Measurements from ENCODE around the gene SMPD3. TPM values are rescaled to one million over a fixed set of nuclear protein-coding genes. Genes with fewer than 3 reads are reported as not detected.

The SMPD3 gene
- total RNA-seq, 1 donor from 2014 or later = 0.16 TPM

DNA sequence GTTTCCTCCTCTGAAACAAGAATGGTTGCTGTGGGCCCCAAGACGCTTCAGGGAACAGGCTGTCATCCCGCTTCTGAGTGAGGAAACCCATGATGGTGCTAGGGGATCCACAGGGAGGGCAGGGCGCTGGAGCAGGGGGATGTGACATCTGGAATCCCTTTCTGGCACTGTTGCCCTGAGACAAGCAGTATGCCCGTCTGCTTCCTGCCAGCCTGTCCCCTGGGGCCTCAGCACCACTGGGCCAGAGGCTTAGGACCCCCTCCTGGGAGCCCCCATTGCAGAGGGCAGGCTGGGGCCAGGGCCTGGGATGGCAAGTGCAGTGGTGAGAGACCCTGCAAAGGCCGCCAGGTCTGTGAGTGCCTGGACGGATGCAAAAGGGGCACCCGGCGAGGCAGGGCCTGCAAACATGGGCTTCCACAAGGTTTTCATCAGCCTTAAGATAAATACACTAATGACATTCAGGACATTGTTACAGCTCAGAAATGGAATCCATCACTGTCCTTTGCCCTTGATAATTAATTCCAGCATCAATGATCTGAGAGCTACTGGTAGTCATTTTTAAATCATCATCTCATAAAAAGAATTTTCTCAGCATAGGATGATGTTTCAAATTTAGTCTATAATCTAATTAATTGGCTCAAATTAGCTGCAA lies 85.9 kb downstream of the SMPD3 start:
- Histone ChIP-seq H3K36me3 (peaks cover 22% of the 10 kb centered on the region), H3K4me1 (no peaks in the 10 kb centered on the region), H3K27me3 (ENCODE audit: low read depth) (peaks cover 22% of the 10 kb centered on the region), H3K4me3 (no peak overlapping the region), H3K9me3 (replicated peaks) (no peaks in the 10 kb centered on the region), H3K27ac (replicated peaks) (no peak overlapping the region)
- no peak for DNase-seq
- TF ChIP-seq, protein P1, sequence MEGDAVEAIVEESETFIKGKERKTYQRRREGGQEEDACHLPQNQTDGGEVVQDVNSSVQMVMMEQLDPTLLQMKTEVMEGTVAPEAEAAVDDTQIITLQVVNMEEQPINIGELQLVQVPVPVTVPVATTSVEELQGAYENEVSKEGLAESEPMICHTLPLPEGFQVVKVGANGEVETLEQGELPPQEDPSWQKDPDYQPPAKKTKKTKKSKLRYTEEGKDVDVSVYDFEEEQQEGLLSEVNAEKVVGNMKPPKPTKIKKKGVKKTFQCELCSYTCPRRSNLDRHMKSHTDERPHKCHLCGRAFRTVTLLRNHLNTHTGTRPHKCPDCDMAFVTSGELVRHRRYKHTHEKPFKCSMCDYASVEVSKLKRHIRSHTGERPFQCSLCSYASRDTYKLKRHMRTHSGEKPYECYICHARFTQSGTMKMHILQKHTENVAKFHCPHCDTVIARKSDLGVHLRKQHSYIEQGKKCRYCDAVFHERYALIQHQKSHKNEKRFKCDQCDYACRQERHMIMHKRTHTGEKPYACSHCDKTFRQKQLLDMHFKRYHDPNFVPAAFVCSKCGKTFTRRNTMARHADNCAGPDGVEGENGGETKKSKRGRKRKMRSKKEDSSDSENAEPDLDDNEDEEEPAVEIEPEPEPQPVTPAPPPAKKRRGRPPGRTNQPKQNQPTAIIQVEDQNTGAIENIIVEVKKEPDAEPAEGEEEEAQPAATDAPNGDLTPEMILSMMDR (IDR thresholded peaks at IDR 0.05; ENCODE audit: borderline replicate concordance) = no peak
- intact Hi-C loops (cut with micrococcal nuclease) = no loop called here

DNA sequence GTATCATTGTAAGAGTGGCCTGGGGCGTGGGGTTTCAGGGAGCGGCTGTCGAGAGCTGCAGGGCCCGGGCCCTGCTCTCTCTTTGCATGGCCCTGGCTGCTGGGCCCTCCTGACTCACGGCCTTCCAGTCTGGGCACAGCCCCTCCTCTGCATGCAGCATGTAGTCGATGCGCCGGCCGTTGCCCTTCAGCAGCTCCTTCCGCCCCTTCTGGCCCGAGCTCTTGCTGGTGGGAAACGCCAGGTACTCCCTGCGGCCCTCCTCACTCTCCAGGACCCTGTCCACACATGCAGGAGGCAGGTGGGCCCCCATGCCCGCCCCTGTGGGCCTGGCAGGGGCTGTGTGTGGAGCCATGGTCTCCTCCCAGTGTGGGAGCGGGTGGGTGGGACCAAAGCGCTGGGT lies 86.8 kb downstream of the SMPD3 start:
- intact Hi-C loops (cut with micrococcal nuclease) = no loop called here
- no peaks in the 10 kb centered on the region for H3K4me1 ChIP-seq
- H3K9me3 ChIP-seq (replicated peaks) = no peaks in the 10 kb centered on the region
- no peak overlapping the region for H3K27ac ChIP-seq (replicated peaks)
- H3K4me3 ChIP-seq = no peak overlapping the region
- peaks cover 31% of the 10 kb centered on the region for H3K36me3 ChIP-seq
- TF ChIP-seq, protein P1 (IDR thresholded peaks at IDR 0.05; ENCODE audit: borderline replicate concordance) = no peak
- no peak for DNase-seq
- H3K27me3 ChIP-seq (ENCODE audit: low read depth) = peaks cover 13% of the 10 kb centered on the region

DNA sequence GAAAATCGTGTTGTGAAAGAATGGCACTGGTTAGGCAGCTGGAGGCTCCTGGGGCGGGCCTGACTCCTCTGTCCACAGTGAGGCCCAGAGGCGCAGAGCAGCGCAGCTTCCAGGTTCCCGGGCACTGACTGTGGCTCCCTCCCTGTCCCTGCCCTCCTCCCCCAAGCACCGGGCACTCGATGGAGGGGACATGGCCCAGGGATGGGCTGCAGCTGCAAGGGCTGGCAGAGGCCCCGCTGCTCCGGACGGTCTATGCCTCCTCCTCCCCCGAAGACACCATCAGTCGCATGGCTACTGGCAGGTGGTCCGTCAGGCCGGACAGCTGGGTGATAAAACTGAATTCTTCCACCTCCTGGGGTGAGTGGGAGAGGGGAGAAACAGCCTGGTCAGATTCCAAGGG lies 87.4 kb downstream of the SMPD3 start:
- H3K27me3 ChIP-seq (ENCODE audit: low read depth) = peaks cover 7% of the 10 kb centered on the region
- no peak overlapping the region for H3K4me3 ChIP-seq
- no peaks in the 10 kb centered on the region for H3K4me1 ChIP-seq
- H3K9me3 ChIP-seq (replicated peaks) = no peaks in the 10 kb centered on the region
- H3K36me3 ChIP-seq = peaks cover 36% of the 10 kb centered on the region
- TF ChIP-seq, protein P1 (IDR thresholded peaks at IDR 0.05; ENCODE audit: borderline replicate concordance) = no peak
- no peak overlapping the region for H3K27ac ChIP-seq (replicated peaks)
- DNase-seq = no peak
- intact Hi-C loops (cut with micrococcal nuclease) = no loop called here

DNA sequence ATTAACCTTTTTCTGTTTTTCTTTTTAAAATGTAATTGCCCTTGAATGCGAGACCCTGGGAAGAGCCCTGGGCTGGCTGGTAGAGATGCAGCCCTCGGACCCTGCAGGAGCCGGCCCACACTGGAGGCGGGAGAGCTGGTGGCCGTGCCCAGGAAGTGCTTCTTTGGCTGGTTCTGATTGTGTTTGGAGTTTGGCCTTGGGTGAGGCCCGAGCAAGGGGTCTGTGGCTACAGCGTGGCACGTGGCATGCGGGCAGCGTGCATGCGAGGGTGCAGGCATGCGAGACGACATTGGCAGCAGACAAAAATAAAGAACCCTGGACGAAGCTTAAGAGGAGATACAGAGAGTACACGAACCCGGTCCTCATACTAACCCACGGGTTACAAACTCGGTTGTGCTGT lies 87.8 kb downstream of the SMPD3 start:
- Histone ChIP-seq H3K4me1 (no peaks in the 10 kb centered on the region), H3K27me3 (ENCODE audit: low read depth) (peaks cover 3% of the 10 kb centered on the region), H3K9me3 (replicated peaks) (no peaks in the 10 kb centered on the region), H3K27ac (replicated peaks) (no peak overlapping the region), H3K4me3 (no peak overlapping the region), H3K36me3 (peaks cover 40% of the 10 kb centered on the region)
- TF ChIP-seq, protein P1 (IDR thresholded peaks at IDR 0.05; ENCODE audit: borderline replicate concordance) = no peak
- no peak for DNase-seq
- intact Hi-C loops (cut with micrococcal nuclease) = no loop called here

DNA sequence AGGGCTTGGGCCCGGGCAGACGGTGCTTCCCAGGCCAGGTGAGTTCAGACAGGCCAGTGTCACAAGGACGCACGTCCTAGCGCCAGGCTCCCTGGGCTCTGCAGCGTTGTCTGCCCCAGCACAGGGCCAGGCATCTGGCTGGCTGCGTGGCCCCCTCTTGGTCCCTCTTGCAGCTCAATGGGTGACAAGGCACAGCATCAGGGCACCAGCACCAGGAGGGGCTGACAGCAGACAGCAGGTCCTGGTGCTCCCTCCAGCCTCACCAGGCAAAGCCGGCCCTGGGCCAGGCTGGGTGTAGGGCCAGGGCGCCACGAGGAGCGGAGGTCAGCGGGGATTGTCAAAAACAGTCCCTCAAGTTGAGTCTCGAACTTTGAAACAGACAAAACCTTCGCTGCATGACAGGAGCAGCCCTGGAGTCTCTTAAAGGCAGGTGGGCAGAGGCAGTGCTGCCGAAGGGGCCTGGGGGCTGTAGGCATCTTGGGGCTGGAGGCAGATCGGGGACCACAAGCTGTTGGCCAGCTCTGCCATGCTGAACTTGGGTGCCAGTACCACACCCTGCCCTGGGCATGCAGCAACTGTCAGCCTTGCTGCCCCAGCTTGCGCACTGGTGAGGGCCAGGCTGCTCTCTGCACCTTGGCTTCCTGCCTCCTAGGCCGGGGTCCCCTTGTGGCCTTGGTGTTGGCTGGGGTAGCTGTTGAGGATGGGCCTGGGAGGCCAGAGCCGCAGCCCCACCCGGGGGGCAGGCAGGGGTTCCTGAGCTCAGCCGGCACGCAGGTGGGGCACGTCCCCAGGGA lies 88.7 kb downstream of the SMPD3 start:
- no peak for DNase-seq
- peaks cover 50% of the 10 kb centered on the region for H3K36me3 ChIP-seq
- H3K27ac ChIP-seq (replicated peaks) = no peak overlapping the region
- TF ChIP-seq, protein P1 (IDR thresholded peaks at IDR 0.05; ENCODE audit: borderline replicate concordance) = no peak
- H3K4me1 ChIP-seq = no peaks in the 10 kb centered on the region
- intact Hi-C loops (cut with micrococcal nuclease) = no loop called here
- no peaks in the 10 kb centered on the region for H3K9me3 ChIP-seq (replicated peaks)
- no peaks in the 10 kb centered on the region for H3K27me3 ChIP-seq (ENCODE audit: low read depth)
- no peak overlapping the region for H3K4me3 ChIP-seq
